OCI-LY3 (cell line): ENCODE results near the gene PRX.

Experiments used
- H2AFZ ChIP-seq: fragments of 200-600, 300-600 bp; shearing (Covaris generic); 2 replicates; pipeline ENCODE4 v1.6.0; 2014; ENCODE audit warnings: antibody characterized with exemption, low read depth, low read length
- H3K27ac ChIP-seq: fragments of 200-600, 300-600 bp; sonication (generic); 2 replicates; pipeline ENCODE4 v1.5.1; 2014; ENCODE audit warnings: mild to moderate bottlenecking, low read length, moderate library complexity, mixed read lengths
- H3K27me3 ChIP-seq: fragments of 200-600, 300-600 bp; sonication (generic); 2 replicates; pipeline ENCODE4 v1.6.1; 2014; ENCODE audit warnings: low read depth, low read length, mixed read lengths
- H3K36me3 ChIP-seq: fragments of 200-600, 300-600 bp; sonication (generic); replicated peaks from 2 replicates; pipeline ENCODE3; 2014; ENCODE audit warnings: low read depth, low read length, mixed read lengths
- H3K4me1 ChIP-seq: fragments of 300-600, 200-600 bp; sonication (generic); 2 replicates; pipeline ENCODE4 v1.6.1; 2014; ENCODE audit warnings: low read length, mixed read lengths
- H3K4me2 ChIP-seq: fragments of 200-600, 300-600 bp; sonication (generic); 2 replicates; pipeline ENCODE4 v1.6.1; 2014; ENCODE audit warnings: low read length, mixed read lengths
- H3K4me3 ChIP-seq: fragments of 300-600, 200-600 bp; sonication (generic); 2 replicates; pipeline ENCODE4 v1.5.1; 2014; ENCODE audit warnings: antibody characterized with exemption, mild to moderate bottlenecking, low read length, moderate library complexity
- H3K79me2 ChIP-seq: fragments of 300-600, 200-600 bp; shearing (Covaris generic); 2 replicates; pipeline ENCODE4 v1.6.1; 2014; ENCODE audit warnings: mild to moderate bottlenecking, low read length, mixed read lengths
- H3K9ac ChIP-seq: fragments of 300-600, 200-600 bp; shearing (Covaris generic); 2 replicates; pipeline ENCODE4 v1.6.0; 2014; ENCODE audit warnings: mild to moderate bottlenecking, low read length, moderate library complexity
- H3K9me3 ChIP-seq: fragments of 200-600, 300-600 bp; shearing (Covaris generic); 2 replicates; pipeline ENCODE4 v1.6.1; 2014; ENCODE audit warnings: low read length, mixed read lengths; ENCODE audit not compliant: insufficient read depth
- H4K20me1 ChIP-seq: fragments of 200-600, 300-600 bp; sonication (generic); 2 replicates; pipeline ENCODE4 v1.6.1; 2016; ENCODE audit warnings: low read length, mixed read lengths; ENCODE audit not compliant: insufficient read depth
- CTCF ChIP-seq: fragments of 200-600, 300-600 bp; sonication (generic); IDR thresholded peaks from 2 replicates; pipeline ENCODE4 v1.5.1; 2014; ENCODE audit warnings: antibody characterized with exemption, low read length, low read depth
- EZH2phosphoT487 ChIP-seq: fragments of 200-600 bp; shearing (Covaris generic); IDR thresholded peaks from 2 replicates; pipeline ENCODE4 v1.6.1; 2018; ENCODE audit warnings: antibody characterized with exemption, mixed run types, low read depth

Gene PRX

GRCh38 chr19:40344422-40344821 lies 68.8 kb downstream of the PRX start:
- H3K4me3 ChIP-seq: no peak overlapping the region
- H3K9me3 ChIP-seq: no peaks in the 10 kb centered on the region
- H3K36me3 ChIP-seq: peaks cover 2% of the 10 kb centered on the region
- peaks cover 24% of the 10 kb centered on the region for H3K79me2 ChIP-seq
- H4K20me1 ChIP-seq: peaks cover 12% of the 10 kb centered on the region
- no peak overlapping the region for H2AFZ ChIP-seq
- TF ChIP-seq CTCF (no peak), EZH2phosphoT487 (no peak)
- H3K9ac ChIP-seq: no peak overlapping the region
- no peak overlapping the region for H3K4me2 ChIP-seq
- H3K4me1 ChIP-seq: peaks cover 14% of the 10 kb centered on the region
- no peak overlapping the region for H3K27ac ChIP-seq
- H3K27me3 ChIP-seq: no peaks in the 10 kb centered on the region
